HG03103 (cell line): Measurements from ENCODE around the gene PFDN6.
"Not testable (repeated sequence)": the region's sequence is repeated elsewhere in the genome, so short reads cannot be mapped to it uniquely, and the experiment has no call there.

ENCODE experiments used
- ATAC-seq: cut with Tn5 transposase; IDR thresholded peaks from one replicate; pipeline ENCODE4 v1.9.1; 2021; ENCODE audit warnings: low read depth; ENCODE audit not compliant: unreplicated experiment

Gene PFDN6

DNA sequence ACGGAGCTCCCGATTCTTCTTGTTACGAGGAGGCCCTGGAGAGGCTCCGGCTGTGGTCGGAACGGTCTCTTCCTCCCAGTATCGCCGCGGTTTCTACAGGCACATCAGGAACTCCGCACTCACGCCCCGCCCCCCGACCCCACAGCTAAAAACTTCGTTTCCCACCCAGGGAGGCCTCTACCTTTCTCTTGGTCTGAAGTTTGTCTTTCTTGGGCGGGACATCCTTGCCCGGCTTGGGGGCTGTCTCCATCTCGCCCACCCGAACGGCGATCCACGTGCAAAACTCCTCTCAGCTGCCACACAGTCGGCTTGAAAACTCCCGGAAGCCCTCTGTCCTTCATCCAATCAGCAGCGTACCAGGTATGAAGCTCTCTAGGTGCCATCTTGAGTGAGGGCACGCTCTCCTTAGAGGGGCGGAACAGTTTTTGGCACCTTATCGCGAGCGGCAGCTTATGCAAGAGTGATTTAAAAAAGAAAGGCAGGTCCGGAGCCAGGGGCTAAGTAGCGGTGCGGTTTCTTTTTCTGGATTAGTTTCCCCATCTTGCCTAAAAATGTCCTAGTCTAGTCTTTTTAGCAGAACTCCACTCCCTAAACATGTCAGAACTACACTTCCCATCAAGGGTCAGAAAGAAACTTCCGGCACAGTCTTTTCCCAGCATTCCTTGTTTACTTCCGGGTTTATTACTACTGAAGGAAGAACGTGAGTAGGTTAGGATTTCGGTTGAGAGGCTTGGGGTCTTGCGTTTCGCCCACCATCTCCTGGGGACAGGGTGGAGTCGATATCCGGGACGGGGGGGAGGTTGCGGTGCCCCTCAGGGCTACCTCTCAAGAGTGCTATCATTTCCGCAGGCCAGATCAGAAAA is at the start of gene PFDN6, which contains the start of gene WDR46:
Gene PFDN6 (plus strand): TSS at position 681 of the 863 bp plus-strand sequence. CDS start 256 bp downstream, outside the sequence.
Gene WDR46 (minus strand): TSS at position 319 of the 863 bp plus-strand sequence. CDS start 69 bp downstream, at position 250.
- peak; percentile 59 for ATAC-seq

DNA sequence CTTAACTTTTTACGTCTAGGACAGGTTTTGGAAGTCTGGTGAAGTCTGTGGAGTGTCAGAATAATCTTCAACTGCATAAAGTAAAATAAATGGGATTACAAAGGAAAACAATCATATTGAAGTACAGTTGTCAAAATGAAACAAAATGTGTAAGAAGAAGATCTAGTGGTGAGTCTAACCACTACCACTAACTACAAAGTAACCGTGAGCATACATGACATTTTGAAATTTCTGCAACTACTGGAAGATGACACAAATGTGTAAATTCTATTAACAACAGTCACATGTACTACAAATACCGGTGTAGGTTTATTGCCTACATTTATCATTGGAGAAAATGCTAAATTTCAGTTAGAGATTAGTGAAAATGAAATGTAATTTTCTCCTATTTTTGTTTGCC is 47.4 kb upstream of the PFDN6 start:
- no peak for ATAC-seq

- ATAC-seq, result no peak
These were observed 45.9 kb upstream of the PFDN6 start for GRCh38 chr6:33243476-33243875.

DNA sequence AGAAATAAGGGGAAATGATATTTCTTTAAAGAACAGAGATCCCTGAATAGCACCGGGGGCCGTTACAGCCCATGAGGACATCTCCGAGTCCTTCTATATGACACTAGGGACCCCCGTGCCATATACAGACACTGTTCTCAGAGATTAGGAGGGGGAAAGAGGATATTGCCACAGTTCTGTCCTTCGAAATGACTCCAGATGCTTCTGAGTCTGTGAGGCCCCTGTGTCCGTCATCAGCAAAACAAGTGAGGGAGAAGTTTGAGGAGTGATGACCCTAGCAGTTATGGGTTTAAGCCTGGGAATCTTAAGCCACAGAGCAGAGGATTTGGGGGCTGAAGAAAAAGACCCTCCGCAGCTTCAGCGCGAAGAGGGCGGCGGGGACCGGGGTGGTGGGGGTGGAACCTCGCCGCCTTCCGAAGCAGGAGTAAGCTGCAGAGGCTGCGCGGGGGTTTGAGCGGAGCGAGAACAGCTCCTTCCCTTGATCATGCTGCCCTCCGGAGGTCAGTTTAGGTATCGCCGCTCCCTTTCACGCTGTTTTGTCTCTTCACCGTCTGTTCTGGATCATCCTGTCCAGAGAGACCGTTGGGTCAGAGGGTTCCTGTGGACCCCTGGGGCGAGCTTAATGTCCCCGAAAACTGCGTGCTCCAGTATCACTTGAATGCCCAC is 41.3 kb upstream of the PFDN6 start:
- peak; percentile 36 for ATAC-seq

DNA sequence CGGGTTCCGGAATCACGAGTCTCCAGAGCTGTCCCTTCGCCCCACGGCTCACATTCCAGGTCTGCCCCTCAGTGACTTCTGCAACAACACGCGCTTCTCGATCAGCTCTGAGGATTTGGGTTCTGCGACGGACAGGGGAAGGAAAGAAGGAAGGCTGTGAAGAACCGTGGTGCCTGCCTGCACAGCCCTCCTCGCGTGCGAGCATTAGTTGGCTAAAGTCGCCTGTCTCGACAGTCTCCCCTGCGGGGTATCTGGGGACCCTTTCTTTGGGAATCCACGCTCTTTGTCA is 40.8 kb upstream of the PFDN6 start:
- no peak for ATAC-seq

GRCh38 chr6:33248932-33249731 is 40.3 kb upstream of the PFDN6 start:
- peak; percentile 86 for ATAC-seq

GRCh38 chr6:33249732-33250630 is 39.4 kb upstream of the PFDN6 start:
- no peak for ATAC-seq

- no peak for ATAC-seq
These were observed 38.7 kb upstream of the PFDN6 start for GRCh38 chr6:33250731-33251130.

- no peak for ATAC-seq
These were observed 37.9 kb upstream of the PFDN6 start for GRCh38 chr6:33251395-33252012.

DNA sequence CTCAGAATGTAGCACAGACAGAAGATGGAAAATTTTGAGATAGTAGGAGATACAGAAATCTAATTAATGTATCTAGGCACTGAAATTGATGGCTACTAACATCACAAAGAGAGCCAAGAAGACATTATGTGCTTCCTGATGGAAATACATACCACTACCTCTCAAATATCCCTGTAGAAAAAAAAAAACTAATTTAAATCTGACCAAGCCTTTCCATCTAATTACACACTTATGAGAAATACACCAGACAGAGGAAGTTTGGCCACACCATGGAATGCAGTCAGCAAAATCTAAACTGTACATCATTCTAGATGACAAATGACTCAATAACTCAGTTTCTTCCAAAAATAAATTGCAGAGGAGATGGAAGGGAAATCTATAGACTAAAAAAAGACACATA is 36.6 kb upstream of the PFDN6 start:
- ATAC-seq, result no peak

GRCh38 chr6:33254591-33254990 is 34.8 kb upstream of the PFDN6 start:
- ATAC-seq, result no peak

DNA sequence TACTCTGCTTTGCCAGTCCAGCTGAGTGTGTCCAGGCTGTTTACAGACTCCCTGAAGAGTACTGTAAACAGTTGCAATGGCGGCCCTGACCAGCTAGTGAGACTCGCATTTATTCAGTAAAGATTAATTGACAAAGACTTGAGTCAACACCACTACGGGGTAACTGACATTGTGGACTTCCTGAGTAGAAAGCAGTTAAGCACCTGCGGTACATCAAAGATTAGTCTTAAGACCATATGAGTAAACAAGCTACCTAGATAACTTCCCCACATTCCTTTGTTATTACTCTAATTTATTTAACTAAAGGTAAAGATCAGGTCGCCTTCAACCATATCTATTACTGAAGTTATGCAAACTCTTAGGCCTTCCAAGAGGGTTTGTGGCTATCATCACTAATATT is 30.4 kb upstream of the PFDN6 start:
- ATAC-seq, result no peak

DNA sequence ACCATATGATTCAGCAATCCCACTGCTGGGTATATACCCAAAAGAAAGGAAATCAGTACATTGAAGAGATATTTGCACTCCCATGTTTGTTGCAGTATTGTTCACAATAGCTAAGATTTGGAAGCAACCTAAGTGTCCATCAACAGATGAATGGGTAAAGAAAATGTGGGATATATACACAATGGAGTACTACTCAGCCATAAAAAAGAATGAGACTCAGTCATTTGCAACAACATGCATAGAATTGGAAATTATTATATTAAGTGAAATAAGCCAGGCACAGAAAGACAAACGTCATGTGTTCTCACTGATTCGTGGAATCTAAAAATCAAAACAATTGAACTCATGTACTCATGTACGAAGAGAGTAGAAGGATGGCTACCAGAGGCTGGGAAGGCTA is 26.9 kb upstream of the PFDN6 start:
- not testable (repeated sequence) for ATAC-seq

- no peak for ATAC-seq
These were observed 25.4 kb upstream of the PFDN6 start for GRCh38 chr6:33264015-33264414.

GRCh38 chr6:33271117-33271467 is 18.3 kb upstream of the PFDN6 start:
- no peak for ATAC-seq

DNA sequence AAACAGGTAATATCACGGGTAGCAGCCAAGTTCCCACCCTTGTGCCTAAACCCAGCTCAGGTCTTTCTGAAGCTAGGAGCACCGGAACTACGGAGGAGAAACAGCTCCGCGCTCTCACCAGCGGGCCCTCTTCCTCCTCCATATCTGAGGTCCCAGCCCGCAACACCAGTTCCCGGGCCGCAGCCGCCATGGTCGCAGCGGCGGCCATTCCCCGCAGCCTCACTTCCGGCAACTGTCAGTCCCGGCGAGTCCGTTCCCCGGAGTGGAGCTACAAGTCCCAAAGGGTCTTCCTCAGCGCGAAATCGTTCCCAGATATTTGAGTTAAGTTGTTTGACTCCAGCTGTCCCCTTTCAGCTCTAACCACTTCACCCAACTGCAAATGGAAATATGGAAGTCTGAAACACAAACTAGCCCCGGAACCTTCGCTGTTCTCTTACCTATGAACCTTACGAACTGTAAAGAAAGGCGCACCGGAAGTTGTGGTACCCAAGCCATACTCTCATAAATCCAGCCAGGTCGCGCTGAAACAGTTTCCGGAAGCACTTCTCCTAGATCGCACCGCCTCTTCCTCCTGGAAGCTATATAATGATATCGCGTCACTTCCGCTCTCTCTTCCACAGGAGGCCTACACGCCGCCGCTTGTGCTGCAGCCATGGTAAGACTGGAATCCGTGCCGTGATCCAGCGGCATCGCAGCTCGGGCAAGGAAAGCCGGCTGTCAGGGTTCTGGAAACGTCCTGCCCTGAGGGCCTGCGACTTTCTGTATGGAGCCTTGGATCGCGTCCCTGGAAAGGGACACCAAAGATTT is 17.7 kb upstream of the PFDN6 start, which contains the start of the genes RPS18 and VPS52:
Gene RPS18 (plus strand): TSS at position 608 of the 807 bp plus-strand sequence. CDS start 45 bp downstream, at position 653.
Gene VPS52 (minus strand): TSS at position 409 of the 807 bp plus-strand sequence. CDS start 201 bp downstream, at position 208.
- peak; percentile 75 for ATAC-seq

DNA sequence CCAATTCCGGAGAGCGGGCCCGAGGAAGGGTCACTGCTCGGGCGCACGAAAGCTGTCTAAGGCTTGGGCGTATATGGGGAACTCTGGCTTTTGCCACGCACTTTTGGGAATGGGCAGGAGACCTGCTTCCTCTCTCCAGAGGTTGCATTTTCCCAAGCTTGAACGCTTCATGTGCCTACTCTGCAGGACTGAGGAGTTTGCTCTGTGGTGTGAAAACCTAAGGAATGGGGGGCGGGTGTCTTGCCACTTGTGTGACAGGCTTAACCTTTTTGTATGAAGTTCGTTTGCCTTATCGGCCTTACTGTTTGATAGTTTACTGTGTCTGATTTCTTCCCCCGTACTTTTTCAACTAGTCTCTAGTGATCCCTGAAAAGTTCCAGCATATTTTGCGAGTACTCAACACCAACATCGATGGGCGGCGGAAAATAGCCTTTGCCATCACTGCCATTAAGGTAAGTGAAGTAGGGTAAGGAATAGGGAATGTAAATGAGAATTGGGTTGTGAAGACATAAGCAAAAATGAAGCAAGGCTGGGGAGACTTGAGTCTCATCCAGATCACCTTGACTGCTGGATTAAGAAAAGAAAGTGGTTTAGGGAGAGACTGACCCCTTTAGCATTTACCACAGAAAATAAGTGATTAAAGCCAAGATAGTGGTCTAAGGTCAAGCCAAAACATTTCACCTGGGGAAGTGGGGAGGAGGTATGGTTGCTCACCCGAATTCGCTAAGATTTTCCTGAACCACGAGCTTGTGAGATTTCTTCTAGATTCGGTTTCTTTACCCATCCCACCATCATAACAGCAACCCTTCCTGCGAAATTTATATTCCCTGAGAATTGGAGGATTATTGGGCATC is 16.9 kb upstream of the PFDN6 start:
- ATAC-seq, result no peak
